IPS-20b (cell line): ENCODE measurements around the gene KRTAP5-2.
A peak's percentile ranks its signal among the peaks of the same experiment; 100 is the strongest.
"Not testable (repeated sequence)": the region's sequence is repeated elsewhere in the genome, so short reads cannot be mapped to it uniquely, and the experiment has no call there.

Experiments
- H3K27ac ChIP-seq: one replicate; pipeline ENCODE4 v1.5.1; 2013; ENCODE audit warnings: low read length
- H3K27me3 ChIP-seq: 2 replicates; pipeline ENCODE4 v1.6.1; 2013; ENCODE audit warnings: mild to moderate bottlenecking, low read length, inconsistent platforms; ENCODE audit not compliant: insufficient read depth
- H3K36me3 ChIP-seq: 2 replicates; pipeline ENCODE4 v1.6.1; 2013; ENCODE audit warnings: low read depth, mild to moderate bottlenecking, inconsistent platforms, low read length, moderate library complexity; ENCODE audit not compliant: insufficient read depth
- H3K4me1 ChIP-seq: 2 replicates; pipeline ENCODE4 v1.6.1; 2013; ENCODE audit warnings: mild to moderate bottlenecking, control low read depth, inconsistent platforms, low read length, moderate library complexity; ENCODE audit not compliant: insufficient read depth
- H3K4me3 ChIP-seq: 2 replicates; pipeline ENCODE4 v1.5.1; 2013; ENCODE audit warnings: mild to moderate bottlenecking, low read length, inconsistent platforms
- H3K9ac ChIP-seq: 2 replicates; pipeline ENCODE4 v1.6.1; 2013; ENCODE audit warnings: low read depth, mild to moderate bottlenecking, inconsistent platforms, low read length, moderate library complexity
- H3K9me3 ChIP-seq: 2 replicates; pipeline ENCODE4 v1.6.1; 2013; ENCODE audit warnings: mild to moderate bottlenecking, low read depth, low read length, inconsistent platforms; ENCODE audit not compliant: insufficient read depth

The KRTAP5-2 gene

DNA sequence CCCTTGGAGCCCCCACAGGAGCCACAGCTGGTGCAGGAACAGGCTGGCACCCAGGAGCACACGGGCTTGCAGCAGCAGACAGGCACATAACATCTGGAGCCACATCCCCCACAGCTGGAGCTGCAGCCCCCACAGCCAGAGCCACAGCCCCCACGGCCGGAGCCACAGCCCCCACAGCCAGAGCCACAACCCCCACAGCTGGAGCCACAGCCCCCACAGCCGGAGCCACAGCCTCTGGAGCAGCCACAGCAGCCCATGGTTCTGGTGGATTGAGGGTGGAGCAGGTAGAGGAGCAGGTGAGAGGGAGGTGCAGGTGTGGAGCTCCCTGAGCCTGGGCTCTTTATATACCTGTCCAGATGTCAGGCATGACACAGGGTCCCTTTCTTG, at the start of gene KRTAP5-2:
TSS of gene KRTAP5-2 (minus strand) at position 301 of the 387 bp plus-strand sequence. CDS start at position 257, 44 bp downstream.
- peaks cover 10% of the 10 kb centered on the region; the same call in 1 of the 2 replicates for H3K4me1 ChIP-seq
- no peak within 1 kb of the TSS for H3K4me3 ChIP-seq
- peaks cover 14% of the 10 kb centered on the region for H3K27me3 ChIP-seq
- peak within 1 kb of the TSS; percentile 15; the same call in 1 of the 2 replicates for H3K9ac ChIP-seq
- no peaks in the 10 kb centered on the region for H3K36me3 ChIP-seq
- H3K27ac ChIP-seq: no peak within 1 kb of the TSS
- no peaks in the 10 kb centered on the region for H3K9me3 ChIP-seq

DNA sequence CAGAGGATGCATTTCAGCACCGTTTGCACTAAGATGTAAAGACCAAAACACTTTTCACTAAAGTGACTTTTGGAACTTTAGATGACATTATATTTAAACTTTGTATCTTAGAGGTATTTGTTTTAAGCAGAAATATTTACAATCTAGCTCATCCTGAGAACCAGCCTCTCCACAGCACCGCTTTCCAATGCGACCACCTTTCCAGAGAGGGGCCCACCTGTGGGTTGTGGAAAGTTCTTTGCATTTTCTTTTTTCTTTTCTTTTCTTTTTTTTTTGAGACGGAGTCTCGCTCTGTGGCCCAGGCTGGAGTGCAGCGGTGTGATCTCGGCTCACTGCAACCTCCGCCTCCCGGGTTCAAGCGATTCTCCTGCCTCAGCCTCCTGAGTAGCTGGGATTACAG, 48.4 kb upstream of the KRTAP5-2 start:
- not testable (repeated sequence) for H3K4me3 ChIP-seq, H3K27ac ChIP-seq, H3K27me3 ChIP-seq, H3K36me3 ChIP-seq, H3K4me1 ChIP-seq, H3K9me3 ChIP-seq, H3K9ac ChIP-seq

GRCh38 chr11:1645357-1645821, 47.3 kb upstream of the KRTAP5-2 start:
- no peak overlapping the region for H3K27ac ChIP-seq
- H3K9me3 ChIP-seq: no peaks in the 10 kb centered on the region
- no peaks in the 10 kb centered on the region for H3K36me3 ChIP-seq
- H3K4me1 ChIP-seq: no peaks in the 10 kb centered on the region
- no peak overlapping the region for H3K4me3 ChIP-seq
- no peaks in the 10 kb centered on the region; the same call in 1 of the 2 replicates for H3K27me3 ChIP-seq
- H3K9ac ChIP-seq: no peak overlapping the region

DNA sequence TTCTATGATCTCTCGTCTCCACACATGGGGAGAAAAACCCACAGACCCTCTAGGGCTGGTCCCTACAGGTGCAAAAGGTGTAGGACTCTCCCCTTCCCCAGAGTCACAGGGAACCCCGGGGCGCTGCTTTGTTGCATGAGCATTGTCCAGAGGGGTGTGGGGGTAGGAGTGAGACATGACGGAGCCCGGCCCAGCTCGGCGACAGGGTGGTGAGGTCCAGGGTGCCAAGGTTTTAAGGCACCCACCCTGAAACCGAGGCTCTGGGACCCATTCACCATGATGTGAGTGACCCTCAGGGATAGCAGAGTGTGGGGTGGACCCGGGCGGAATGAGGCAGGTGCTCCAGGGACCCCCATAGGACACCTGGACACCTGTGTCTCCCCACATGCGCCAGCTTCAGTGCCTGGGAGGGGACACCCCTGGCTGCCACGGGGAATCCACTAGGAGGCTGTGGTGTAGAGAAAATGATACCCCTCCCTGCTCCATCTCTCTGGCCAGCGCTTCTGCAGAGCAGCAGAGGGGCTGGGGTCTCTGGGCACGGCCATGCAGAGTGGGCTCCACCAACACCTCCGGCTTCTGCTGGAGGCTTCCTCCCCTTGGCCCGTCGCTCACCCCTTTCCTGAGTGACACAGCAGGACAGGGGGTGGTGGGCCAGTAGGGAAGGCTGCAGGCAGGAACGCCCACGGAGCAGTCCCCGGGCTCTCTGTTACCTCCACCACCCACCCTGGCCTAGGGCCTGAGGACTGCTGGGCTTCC, 46.7 kb upstream of the KRTAP5-2 start:
- no peaks in the 10 kb centered on the region for H3K4me1 ChIP-seq
- H3K4me3 ChIP-seq: no peak overlapping the region
- H3K36me3 ChIP-seq: no peaks in the 10 kb centered on the region
- no peaks in the 10 kb centered on the region; the same call in 1 of the 2 replicates for H3K27me3 ChIP-seq
- no peaks in the 10 kb centered on the region for H3K9me3 ChIP-seq
- no peak overlapping the region for H3K9ac ChIP-seq
- no peak overlapping the region for H3K27ac ChIP-seq

DNA sequence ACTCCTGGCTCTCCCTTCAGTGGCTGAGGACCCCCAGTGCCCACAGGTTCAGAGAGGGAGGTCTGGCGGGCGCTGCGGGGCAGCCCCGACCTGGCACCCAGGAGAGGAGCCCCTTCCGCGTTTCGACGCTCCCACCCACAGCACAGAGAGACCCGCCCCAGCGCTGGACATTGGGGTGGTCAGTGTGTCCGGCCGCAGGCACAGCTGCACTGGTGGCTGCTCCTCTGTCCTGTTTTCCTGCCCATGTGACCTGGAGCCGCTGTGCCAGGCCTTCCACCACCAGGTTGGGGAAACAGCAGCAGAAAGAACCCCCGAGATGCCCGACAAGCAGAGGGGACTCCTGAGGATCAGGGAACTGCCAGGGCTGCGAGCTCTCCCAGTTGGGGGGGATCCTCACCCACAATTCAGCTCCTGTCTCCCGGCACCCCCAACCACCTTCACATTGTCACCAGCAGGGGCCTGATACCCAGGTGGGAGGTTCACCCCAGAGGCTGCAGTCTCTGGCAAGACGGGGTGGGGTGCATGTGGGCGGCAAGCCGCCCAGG, 45.1 kb upstream of the KRTAP5-2 start:
- Histone ChIP-seq H3K4me1 (no peaks in the 10 kb centered on the region), H3K36me3 (no peaks in the 10 kb centered on the region), H3K9me3 (no peaks in the 10 kb centered on the region), H3K4me3 (no peak overlapping the region), H3K27ac (no peak overlapping the region), H3K27me3 (no peaks in the 10 kb centered on the region; the same call in 1 of the 2 replicates), H3K9ac (no peak overlapping the region)

DNA sequence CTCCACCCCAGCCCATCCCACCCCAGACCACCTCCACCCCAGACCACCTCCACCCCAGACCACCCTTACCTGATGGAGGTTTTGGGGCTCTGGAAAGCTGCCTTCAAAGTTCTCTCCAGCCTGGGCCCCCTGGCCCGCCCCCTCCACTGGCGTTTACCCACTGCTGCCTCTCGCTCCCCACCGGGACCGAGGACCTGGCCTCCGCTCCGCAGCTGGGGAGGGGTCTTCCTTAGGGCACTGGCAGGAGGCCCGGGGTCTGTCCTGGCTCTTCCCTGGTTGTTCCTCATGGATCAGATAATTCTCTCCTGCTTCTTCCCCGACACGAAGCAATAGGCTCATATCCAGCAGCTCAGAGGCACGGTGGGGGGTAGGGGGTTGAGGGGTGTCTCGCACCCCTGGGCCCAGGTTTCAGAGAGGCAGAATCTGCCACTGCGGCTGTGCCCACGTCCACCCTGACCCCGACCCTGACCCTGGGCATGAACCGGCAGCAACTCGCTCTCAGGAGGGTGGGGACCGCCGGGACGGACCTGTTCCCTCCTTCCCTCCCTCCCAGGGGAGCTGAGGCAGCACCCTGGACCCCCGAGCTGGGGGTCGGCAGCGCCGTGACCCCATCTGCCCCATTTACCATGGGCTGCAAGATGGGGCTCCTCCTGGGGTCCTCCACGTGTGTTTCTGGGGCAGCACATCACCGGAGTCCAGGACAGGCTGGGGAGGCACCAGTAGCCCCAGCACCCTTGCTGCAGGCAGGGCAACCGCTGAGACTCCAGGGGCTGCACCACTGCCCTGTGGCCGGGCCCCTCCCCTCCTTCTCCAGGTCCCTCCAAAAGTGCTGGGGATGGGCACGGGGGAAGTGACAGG, 44.4 kb upstream of the KRTAP5-2 start:
- no peak overlapping the region for H3K27ac ChIP-seq
- no peak overlapping the region for H3K4me3 ChIP-seq
- H3K9ac ChIP-seq: no peak overlapping the region
- no peaks in the 10 kb centered on the region; the same call in 1 of the 2 replicates for H3K27me3 ChIP-seq
- no peaks in the 10 kb centered on the region for H3K9me3 ChIP-seq
- H3K36me3 ChIP-seq: no peaks in the 10 kb centered on the region
- H3K4me1 ChIP-seq: no peaks in the 10 kb centered on the region

DNA sequence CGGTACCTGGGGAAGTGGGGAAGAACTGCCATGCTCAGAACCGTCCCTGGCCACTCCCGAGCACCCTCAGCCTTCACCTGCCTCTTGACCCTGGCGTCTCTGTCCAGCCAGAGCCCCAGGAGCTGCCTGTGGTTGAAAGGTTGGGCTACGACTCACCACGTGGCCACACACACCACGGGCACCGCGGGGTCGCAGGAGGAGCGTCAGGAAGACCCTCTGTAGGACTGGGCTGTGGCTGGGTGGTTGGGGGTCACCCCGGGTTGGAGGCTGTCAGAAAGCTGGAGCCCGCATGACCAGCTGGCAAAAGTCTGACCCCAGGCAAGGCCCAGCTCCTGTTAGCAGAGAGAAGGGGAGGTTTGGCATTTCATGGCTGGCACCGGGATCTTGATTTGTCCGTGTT, 43.0 kb upstream of the KRTAP5-2 start:
- Histone ChIP-seq H3K27me3 (no peaks in the 10 kb centered on the region; the same call in 1 of the 2 replicates), H3K4me1 (no peaks in the 10 kb centered on the region), H3K36me3 (no peaks in the 10 kb centered on the region), H3K9ac (no peak overlapping the region), H3K4me3 (no peak overlapping the region), H3K9me3 (no peaks in the 10 kb centered on the region), H3K27ac (no peak overlapping the region)

DNA sequence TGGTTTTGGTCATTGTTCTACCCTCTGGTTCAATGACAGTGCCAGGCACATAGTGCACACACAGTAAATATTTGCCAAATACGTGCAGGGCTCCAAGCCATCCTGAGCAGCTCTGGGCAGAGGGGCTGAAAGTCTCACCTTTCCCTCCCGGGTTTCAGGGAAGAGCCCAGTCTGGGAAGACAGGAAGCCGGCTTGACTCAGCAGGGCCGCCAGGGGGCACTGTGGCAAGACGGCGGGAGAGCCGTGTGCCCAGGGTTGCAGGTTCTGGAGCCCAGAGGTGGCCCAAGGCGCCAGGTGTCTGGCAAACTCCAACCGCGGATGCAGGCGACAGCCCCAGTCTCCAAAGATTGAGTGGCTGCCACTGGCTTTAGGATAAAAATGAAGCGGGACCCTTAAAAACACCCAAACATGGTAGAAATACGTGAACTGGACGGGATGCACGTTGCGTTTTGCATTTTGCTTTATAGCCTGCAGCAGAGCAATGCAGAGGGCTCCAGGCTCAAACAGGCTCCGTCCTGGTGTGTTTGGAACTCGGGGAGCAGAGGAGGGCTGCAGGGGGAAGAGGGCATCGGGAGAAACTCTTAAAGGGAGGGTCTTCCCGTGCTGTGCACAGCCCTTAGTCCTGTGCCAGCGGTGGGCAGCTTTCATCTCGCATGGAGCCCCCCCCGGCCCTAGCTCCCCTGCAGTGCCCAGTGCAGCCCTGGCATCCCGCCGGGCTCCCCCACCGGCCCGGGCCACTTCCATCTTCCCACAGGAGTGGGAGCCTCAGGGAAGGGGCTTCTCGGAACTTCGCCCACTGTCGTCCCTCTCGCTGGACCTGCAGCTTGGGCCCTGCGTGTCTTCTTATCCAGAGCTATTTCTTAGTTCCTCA, 42.2 kb upstream of the KRTAP5-2 start:
- no peaks in the 10 kb centered on the region for H3K36me3 ChIP-seq
- H3K27me3 ChIP-seq: no peaks in the 10 kb centered on the region
- H3K4me3 ChIP-seq: no peak overlapping the region
- no peak overlapping the region for H3K27ac ChIP-seq
- H3K9ac ChIP-seq: no peak overlapping the region
- no peaks in the 10 kb centered on the region for H3K9me3 ChIP-seq
- H3K4me1 ChIP-seq: no peaks in the 10 kb centered on the region

GRCh38 chr11:1639666-1640065, 41.6 kb upstream of the KRTAP5-2 start:
- Histone ChIP-seq H3K27me3 (no peaks in the 10 kb centered on the region), H3K4me1 (no peaks in the 10 kb centered on the region), H3K4me3 (no peak overlapping the region), H3K36me3 (no peaks in the 10 kb centered on the region), H3K9ac (no peak overlapping the region), H3K9me3 (no peaks in the 10 kb centered on the region), H3K27ac (no peak overlapping the region)

- no peaks in the 10 kb centered on the region for H3K27me3 ChIP-seq
- no peak overlapping the region for H3K9ac ChIP-seq
- no peaks in the 10 kb centered on the region for H3K9me3 ChIP-seq
- H3K4me3 ChIP-seq: no peak overlapping the region
- no peaks in the 10 kb centered on the region for H3K36me3 ChIP-seq
- H3K4me1 ChIP-seq: no peaks in the 10 kb centered on the region
- no peak overlapping the region for H3K27ac ChIP-seq
Measured at GRCh38 chr11:1639102-1639620, 41.1 kb upstream of the KRTAP5-2 start.

GRCh38 chr11:1638344-1638743, 40.2 kb upstream of the KRTAP5-2 start:
- H3K4me3 ChIP-seq: no peak overlapping the region
- no peaks in the 10 kb centered on the region for H3K36me3 ChIP-seq
- H3K9me3 ChIP-seq: no peaks in the 10 kb centered on the region
- no peaks in the 10 kb centered on the region for H3K27me3 ChIP-seq
- H3K4me1 ChIP-seq: no peaks in the 10 kb centered on the region
- no peak overlapping the region for H3K27ac ChIP-seq
- no peak overlapping the region for H3K9ac ChIP-seq
